Naive thymus-derived CD8-positive, alpha-beta T cell (primary cell): ENCODE results near the gene MAGI3. TPM values are rescaled to one million over a fixed set of nuclear protein-coding genes. Genes with fewer than 3 reads are reported as not detected.

ENCODE experiments used
- ATAC-seq, 2 donors: fragments of 150-1000 bp; cut with Tn5 transposase in 1 of 2; sonication (Bioruptor Pico), chemical (Tn5 transposase) in 1 of 2; 1 replicate in 1 of 2; 2 replicates in 1 of 2; pipeline ENCODE4 v1.10.0; 2021; ENCODE audit warnings: mild to moderate bottlenecking in 2 of 2, moderate library complexity in 2 of 2
- POLR2A ChIA-PET: fragments of 350-600 bp; sonication (Branson Sonifier 250); formaldehyde crosslinking; loops from one replicate; lab custom pipeline; 2021; ENCODE audit warnings: antibody characterized with exemption; lab: Charles Lee
- DNase-seq, 10 donors: peaks; one replicate each; pipeline versions ENCODE4 v3.0.0 to v3.0.0-alpha.2; 2020 to 2022
- H3K27ac Mint-ChIP-seq, 10 donors: one replicate each; pipeline ENCODE4 v1.8.0; 2020 to 2022; ENCODE audit warnings: mild to moderate bottlenecking in 10 of 10, mixed read lengths in 10 of 10, moderate library complexity in 4 of 10, inconsistent platforms in 1 of 10
- H3K27me3 Mint-ChIP-seq, 5 donors: one replicate each; pipeline ENCODE4 v1.8.0; 2021 to 2022; ENCODE audit warnings: mixed read lengths in 5 of 5
- H3K36me3 Mint-ChIP-seq, 3 donors: one replicate each; pipeline ENCODE4 v1.8.0; 2020 to 2022; ENCODE audit warnings: mixed read lengths in 3 of 3, mild to moderate bottlenecking in 2 of 3, inconsistent platforms in 1 of 3
- H3K4me1 Mint-ChIP-seq, 4 donors: one replicate each; pipeline ENCODE4 v1.8.0; 2021 to 2022; ENCODE audit warnings: mixed read lengths in 4 of 4
- H3K4me3 Mint-ChIP-seq, 10 donors: one replicate each; pipeline ENCODE4 v1.8.0; 2020 to 2022; ENCODE audit warnings: mild to moderate bottlenecking in 10 of 10, mixed read lengths in 10 of 10, moderate library complexity in 6 of 10, inconsistent platforms in 1 of 10
- H3K9me3 Mint-ChIP-seq, 9 donors: one replicate each; pipeline ENCODE4 v1.8.0; 2020 to 2022; ENCODE audit warnings: mixed read lengths in 9 of 9, mild to moderate bottlenecking in 3 of 9, inconsistent platforms in 1 of 9, moderate library complexity in 1 of 9
- polyA plus RNA-seq, 3 donors: library from polyadenylated mRNA; unstranded; fragments of 300-500 nt; fragmentation: Illumina TruSeq; gene quantifications; one replicate each; pipeline ENCODE4 v1.2.3, GENCODE V29; 2021
- total RNA-seq, 8 experiments: library from RNA in 2 of 8; stranded (reverse) in 2 of 8; gene quantifications; one replicate each; pipeline ENCODE4 v1.2.3 and lab custom pipeline; 2021 to 2026

Gene MAGI3
- total and polyA plus RNA-seq, 5 experiments from 2014 or later: 0.44 to 3.5 (median 1.4) TPM

DNA sequence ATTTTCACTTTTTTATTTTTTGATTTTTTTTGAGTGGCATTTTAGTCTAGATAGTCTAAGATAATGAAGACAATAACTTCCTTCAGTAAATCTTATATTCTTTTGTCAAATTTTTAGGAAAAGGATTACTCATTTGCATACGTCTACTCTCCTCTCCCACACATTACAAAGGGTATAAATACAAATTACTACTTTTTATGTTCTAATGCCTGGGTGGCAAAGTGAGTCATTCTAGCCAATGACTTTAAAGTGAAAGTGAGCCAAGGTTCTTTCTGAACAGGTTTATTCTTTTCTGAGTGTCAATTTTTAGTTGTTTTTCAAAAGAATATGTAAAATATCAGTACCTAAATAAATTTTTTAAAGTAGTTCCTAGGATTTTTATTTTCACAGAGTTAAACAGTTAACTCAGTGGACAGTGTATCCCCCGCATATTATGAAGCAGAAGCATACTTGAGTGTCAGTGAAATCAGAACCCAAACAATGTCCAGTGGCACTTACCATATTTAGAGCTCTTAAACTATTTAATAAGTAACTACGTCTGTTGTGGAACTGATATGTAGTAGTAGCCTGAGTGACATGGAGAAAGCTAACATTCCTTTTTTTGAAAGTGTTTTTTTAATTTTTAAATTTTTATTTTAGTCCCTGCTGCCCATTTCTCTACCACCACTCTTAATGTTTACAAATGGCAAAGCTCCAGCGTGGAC, 227.3 kb downstream of the MAGI3 start:
- POLR2A ChIA-PET: no interaction called here
- no peak overlapping the region for H3K4me3 Mint-ChIP-seq
- no peak for ATAC-seq

DNA sequence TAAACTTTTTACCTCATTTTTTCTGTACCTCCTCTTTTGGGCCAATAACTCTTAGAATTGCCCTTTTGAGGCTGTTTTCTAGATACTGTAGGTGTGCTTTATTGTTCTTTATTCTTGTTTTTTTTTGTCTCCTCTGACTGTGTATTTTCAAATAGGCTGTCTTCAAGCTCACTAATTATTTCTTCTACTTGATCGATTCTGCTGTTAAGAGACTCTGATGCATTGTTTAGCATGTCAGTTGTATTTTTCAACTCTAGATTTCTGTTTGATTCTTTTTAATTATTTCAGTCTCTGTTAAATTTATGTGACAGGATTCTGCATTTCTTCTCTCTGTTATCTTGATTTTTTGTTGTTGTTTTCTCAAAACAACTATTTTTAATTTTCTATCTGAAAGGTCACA, 238.7 kb downstream of the MAGI3 start:
- ATAC-seq: no peak
- peaks cover 5 to 38% (median 34%) of the 10 kb centered on the region in 3 donors for H3K36me3 Mint-ChIP-seq
- H3K9me3 Mint-ChIP-seq: peaks cover 17 to 48% (median 34%) of the 10 kb centered on the region in 9 donors

More for the DNA sequence above, 227.3 kb downstream of the MAGI3 start:
- no peak overlapping the region for H3K27ac Mint-ChIP-seq
- no peaks in the 10 kb centered on the region for H3K9me3 Mint-ChIP-seq
- H3K27me3 Mint-ChIP-seq: peaks cover 0 to 1% (median 0%) of the 10 kb centered on the region in 5 donors
- DNase-seq: no peak
- H3K36me3 Mint-ChIP-seq: peaks cover 0 to 6% (median 0%) of the 10 kb centered on the region in 3 donors
- H3K4me1 Mint-ChIP-seq: no peaks in the 10 kb centered on the region

DNA sequence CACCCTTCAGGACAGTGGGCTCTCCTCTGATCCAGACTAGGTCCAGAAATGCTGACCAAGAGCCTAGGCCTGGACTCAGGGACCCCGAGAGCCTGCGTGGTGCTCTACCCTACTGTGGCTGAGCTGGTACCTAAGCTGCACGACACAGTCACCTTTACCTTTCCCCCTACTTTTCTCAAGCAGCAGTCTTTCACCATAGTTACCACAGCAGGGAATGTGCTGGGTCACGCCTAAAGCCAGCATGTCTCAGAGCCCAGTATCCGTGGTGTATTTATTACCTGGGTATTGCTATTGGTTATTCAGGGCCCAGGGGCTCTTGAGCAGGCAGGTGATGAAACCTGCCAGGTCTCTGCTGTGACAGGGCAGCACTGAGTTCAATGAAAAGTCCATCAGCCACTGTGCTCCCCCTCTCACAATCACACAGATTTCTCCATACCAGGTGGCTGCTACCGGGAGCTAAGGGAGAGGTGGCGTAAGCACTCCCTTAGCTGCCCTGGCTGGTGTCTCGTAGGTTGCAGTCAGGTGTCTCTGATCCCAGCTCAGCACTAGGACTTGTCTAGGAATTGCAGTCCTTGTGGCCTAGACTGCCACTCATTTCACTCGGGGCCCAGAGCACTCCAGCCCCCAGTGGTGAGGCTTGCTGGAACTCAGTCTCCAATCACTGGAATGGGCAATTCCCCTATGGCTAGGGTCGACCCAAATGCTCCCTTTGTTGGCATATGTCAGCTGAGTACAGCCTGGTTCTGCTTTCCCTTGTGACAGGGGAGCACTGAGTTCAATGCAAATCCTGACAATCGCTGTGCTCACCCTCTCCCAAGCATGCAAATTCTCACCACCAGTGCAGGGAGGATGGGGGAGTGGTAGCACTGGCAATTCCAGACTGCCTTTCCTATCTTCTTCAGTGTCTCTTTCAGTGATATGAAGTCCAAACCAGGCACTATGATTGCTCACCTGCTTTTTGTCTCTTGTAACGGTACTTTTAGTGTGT, 240.3 kb downstream of the MAGI3 start:
- no peak overlapping the region for H3K27ac Mint-ChIP-seq
- H3K4me1 Mint-ChIP-seq: no peaks in the 10 kb centered on the region
- peaks cover 15 to 48% (median 34%) of the 10 kb centered on the region in 9 donors for H3K9me3 Mint-ChIP-seq
- POLR2A ChIA-PET: no interaction called here
- ATAC-seq (no peak), DNase-seq (no peak)
- H3K4me3 Mint-ChIP-seq: no peak overlapping the region
- H3K27me3 Mint-ChIP-seq: peaks cover 0 to 9% (median 0%) of the 10 kb centered on the region in 5 donors
- peaks cover 6 to 36% (median 34%) of the 10 kb centered on the region in 3 donors for H3K36me3 Mint-ChIP-seq

More for the DNA sequence above, 238.7 kb downstream of the MAGI3 start:
- Mint-ChIP-seq H3K27me3 (peaks cover 0 to 9% (median 0%) of the 10 kb centered on the region in 5 donors), H3K4me3 (no peak overlapping the region), H3K4me1 (no peaks in the 10 kb centered on the region), H3K27ac (no peak overlapping the region)
- DNase-seq: no peak
- POLR2A ChIA-PET: no interaction called here

DNA sequence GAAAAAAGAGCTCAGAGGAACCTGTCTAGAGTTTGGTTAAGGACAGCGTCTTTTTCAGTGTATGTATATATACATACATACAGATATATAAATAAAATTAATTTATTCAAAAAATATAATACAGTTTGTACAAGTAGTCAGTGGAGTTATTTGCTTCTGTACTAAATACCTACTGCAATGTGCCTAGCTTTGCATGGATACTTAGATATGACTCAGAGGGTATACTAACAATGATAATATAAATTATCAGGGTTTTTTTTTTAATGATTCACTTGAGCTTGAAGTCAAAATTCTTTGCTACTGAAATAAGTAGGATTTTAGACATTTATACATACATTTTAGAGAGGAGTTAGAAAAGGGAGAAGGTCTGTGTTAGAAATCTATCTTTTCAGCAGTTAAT, 251.1 kb downstream of the MAGI3 start:
- peaks cover 0 to 7% (median 0%) of the 10 kb centered on the region in 9 donors for H3K9me3 Mint-ChIP-seq
- H3K36me3 Mint-ChIP-seq: peaks cover 0 to 3% (median 2%) of the 10 kb centered on the region in 3 donors
- H3K4me3 Mint-ChIP-seq: no peak overlapping the region
- POLR2A ChIA-PET: no interaction called here
- no peaks in the 10 kb centered on the region for H3K4me1 Mint-ChIP-seq
- peaks cover 0 to under 1% (median 0%) of the 10 kb centered on the region in 5 donors for H3K27me3 Mint-ChIP-seq
- ATAC-seq: no peak
- H3K27ac Mint-ChIP-seq: no peak overlapping the region
- no peak for DNase-seq

DNA sequence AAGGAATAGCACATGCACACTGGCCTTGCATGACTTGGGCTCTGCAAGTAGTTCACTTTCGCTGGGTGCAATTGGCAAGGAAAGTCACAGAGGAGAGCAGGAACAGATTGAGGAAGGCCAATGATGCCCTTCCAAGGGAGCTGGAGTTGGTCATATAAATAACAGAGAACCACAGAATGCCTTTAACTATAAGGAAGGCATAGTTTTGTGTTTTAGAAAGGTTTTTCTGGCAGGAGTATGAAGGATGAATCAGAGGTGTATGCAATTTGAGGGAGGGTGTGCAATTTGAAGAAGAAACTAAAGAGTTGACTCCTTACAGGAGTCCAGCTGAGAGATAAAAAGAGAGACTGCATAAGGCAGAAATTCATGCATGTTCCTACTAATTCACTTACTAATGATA, 256.8 kb downstream of the MAGI3 start:
- Mint-ChIP-seq H3K27me3 (no peaks in the 10 kb centered on the region), H3K4me1 (no peaks in the 10 kb centered on the region), H3K9me3 (no peaks in the 10 kb centered on the region), H3K4me3 (no peak overlapping the region), H3K36me3 (peaks cover 0 to 3% (median 0%) of the 10 kb centered on the region in 3 donors), H3K27ac (no peak overlapping the region)
- POLR2A ChIA-PET: no interaction called here
- ATAC-seq: no peak
- no peak for DNase-seq

DNA sequence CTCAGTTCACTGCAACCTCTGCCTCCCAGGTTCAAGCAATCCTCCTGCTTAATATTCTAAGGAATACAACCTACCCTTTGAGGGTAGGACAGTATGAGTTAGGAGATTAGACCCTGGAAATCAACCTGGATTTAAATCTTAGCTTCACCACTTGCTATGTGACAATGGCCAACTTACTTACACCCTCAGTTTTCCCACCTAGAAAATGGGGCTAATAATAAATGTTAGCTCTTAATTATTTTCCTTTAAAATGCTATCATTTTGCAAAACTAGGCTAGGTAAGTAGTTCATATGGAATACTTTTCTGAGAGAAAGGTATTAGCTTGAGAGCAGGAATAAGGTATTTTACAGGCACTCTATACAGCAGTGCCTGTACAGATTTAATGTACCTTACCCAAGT, 258.2 kb downstream of the MAGI3 start:
- ATAC-seq (no peak), DNase-seq (no peak)
- Mint-ChIP-seq H3K36me3 (peaks cover 0 to 5% (median 3%) of the 10 kb centered on the region in 3 donors), H3K9me3 (no peaks in the 10 kb centered on the region), H3K4me3 (no peak overlapping the region), H3K27me3 (no peaks in the 10 kb centered on the region), H3K27ac (no peak overlapping the region), H3K4me1 (no peaks in the 10 kb centered on the region)
- POLR2A ChIA-PET: no interaction called here

DNA sequence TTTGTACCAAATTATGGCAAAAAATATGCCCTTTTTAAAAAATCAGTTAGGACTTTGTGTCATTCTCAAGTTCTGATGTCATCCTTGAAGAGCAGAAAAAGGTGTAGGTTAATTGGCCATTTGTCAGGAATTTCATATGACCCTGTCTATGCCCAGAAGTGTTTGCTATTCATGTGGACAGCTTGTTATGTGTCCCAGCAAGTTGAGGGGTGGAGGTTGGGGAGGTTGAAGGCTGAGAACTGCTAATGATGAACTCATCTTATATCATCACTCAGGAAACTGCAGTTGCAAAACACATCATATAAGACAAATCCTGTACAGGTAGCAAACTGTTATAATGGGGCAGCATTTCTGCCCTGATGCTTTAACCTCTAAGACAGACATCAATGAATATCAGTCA, 262.5 kb downstream of the MAGI3 start:
- H3K4me3 Mint-ChIP-seq: no peak overlapping the region
- H3K4me1 Mint-ChIP-seq: no peaks in the 10 kb centered on the region
- no peaks in the 10 kb centered on the region for H3K27me3 Mint-ChIP-seq
- H3K9me3 Mint-ChIP-seq: no peaks in the 10 kb centered on the region
- no peak overlapping the region for H3K27ac Mint-ChIP-seq
- no peak for ATAC-seq
- POLR2A ChIA-PET: no interaction called here
- peaks cover 0 to 5% (median 0%) of the 10 kb centered on the region in 3 donors for H3K36me3 Mint-ChIP-seq
- DNase-seq: no peak

DNA sequence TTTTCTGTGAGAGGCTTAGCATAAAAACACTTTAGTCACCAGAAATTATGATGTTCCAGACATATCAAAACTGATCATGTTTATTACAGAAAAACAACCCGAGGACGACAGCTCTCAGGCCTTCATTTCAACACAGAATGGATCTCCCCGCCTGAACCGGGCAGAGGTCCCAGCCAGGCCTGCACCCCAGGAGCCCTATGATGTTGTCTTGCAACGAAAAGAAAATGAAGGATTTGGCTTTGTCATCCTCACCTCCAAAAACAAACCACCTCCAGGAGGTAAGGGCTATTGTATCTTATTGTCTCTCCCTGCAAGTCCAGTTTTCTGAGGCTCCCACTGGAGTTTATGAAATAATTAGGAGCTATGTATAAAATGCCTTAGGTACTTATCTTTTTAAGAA, 263.4 kb downstream of the MAGI3 start:
- POLR2A ChIA-PET: no interaction called here
- H3K9me3 Mint-ChIP-seq: no peaks in the 10 kb centered on the region
- no peaks in the 10 kb centered on the region for H3K27me3 Mint-ChIP-seq
- H3K4me1 Mint-ChIP-seq: no peaks in the 10 kb centered on the region
- H3K4me3 Mint-ChIP-seq: no peak overlapping the region
- H3K27ac Mint-ChIP-seq: no peak overlapping the region
- ATAC-seq (no peak), DNase-seq (no peak)
- H3K36me3 Mint-ChIP-seq: peaks cover 0 to 5% (median 0%) of the 10 kb centered on the region in 3 donors

DNA sequence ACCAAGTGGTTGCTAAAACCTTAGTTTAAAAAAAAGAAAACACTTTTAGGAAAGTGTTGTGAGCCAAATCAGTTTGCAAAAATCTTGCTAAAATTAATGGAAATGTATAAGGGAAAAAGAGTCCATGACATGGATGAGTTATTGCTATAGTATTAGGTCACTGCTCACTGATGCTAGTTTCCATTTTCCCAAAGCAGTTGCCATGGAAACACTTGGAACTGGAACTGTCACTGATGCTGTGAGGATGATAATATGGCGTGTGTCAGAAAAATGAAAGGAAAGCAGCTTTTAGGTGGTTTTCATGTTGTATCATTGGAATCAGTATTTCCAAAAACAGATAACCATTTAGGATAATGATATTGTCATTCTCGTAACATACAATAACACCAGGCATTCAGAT, 264.6 kb downstream of the MAGI3 start:
- Mint-ChIP-seq H3K4me3 (no peak overlapping the region), H3K27me3 (no peaks in the 10 kb centered on the region), H3K27ac (no peak overlapping the region), H3K9me3 (no peaks in the 10 kb centered on the region), H3K4me1 (no peaks in the 10 kb centered on the region), H3K36me3 (peaks cover 0 to 5% (median 0%) of the 10 kb centered on the region in 3 donors)
- POLR2A ChIA-PET: no interaction called here
- ATAC-seq (no peak), DNase-seq (no peak)

DNA sequence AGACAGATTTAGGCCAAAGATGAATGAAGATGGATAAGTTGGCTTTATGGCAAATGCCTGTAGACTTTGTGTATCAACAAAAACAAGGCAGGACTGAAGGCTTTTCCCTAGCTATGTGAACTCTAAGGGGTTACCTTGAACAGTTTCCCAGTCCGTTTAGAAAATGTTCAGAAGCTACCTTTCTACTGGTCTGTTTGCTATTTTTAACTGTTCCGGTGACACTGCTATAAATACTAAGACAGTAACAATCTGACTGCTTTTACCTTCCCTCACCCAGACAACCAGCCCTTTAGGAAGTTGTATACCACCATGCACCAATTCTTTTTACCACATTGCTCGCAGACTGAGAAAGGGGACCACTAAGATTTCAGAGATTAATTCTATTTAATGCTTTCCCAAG, 266.8 kb downstream of the MAGI3 start:
- POLR2A ChIA-PET: no interaction called here
- Mint-ChIP-seq H3K4me1 (peaks cover 0 to 2% (median 0%) of the 10 kb centered on the region in 4 donors), H3K4me3 (no peak overlapping the region), H3K27ac (no peak overlapping the region), H3K36me3 (peaks cover 0 to 5% (median 0%) of the 10 kb centered on the region in 3 donors), H3K9me3 (no peaks in the 10 kb centered on the region), H3K27me3 (no peaks in the 10 kb centered on the region)
- DNase-seq: no peak
- ATAC-seq: no peak

DNA sequence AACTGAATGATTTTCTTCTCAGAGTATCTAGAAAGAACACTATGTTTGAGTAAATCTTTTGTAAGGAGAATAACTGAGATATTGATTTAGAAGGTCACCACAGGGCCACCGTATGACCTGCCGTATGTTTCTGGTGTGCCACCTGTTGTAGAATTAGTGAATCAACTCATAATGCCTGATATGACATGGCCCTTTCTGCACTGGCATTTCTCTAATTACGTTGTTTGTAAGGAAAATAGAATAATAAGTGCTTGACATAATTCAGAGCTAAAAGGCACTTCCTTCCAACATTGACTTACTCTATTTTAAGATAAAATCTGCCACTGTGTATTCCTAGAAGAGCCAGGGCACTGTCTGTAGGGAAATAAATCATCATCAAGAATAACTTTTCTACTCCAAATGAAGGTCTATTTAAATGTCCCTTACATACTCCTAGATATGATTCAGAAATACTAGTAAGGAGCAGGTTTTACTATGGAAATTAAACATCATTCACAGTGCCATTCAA, 267.3 kb downstream of the MAGI3 start:
- DNase-seq (no peak), ATAC-seq (no peak)
- Mint-ChIP-seq H3K4me3 (no peak overlapping the region), H3K36me3 (peaks cover 0 to 2% (median 0%) of the 10 kb centered on the region in 3 donors), H3K9me3 (no peaks in the 10 kb centered on the region), H3K4me1 (peaks cover 0 to 2% (median 0%) of the 10 kb centered on the region in 4 donors), H3K27me3 (no peaks in the 10 kb centered on the region), H3K27ac (no peak overlapping the region)
- POLR2A ChIA-PET: no interaction called here

DNA sequence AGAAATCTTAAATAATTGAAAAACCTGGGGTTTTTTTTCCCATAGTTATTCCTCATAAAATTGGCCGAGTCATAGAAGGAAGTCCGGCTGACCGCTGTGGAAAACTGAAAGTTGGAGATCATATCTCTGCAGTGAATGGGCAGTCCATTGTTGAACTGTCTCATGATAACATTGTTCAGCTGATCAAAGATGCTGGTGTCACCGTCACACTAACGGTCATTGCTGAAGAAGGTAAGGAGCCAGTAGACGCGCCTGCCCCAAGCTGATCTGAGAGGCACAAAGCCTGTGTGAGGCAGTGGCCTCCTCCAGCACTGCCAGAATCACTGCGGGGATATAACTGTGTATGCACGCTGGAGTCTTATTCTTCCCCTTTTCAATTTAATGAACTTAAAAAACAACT, 268.7 kb downstream of the MAGI3 start:
- POLR2A ChIA-PET: no interaction called here
- DNase-seq (no peak), ATAC-seq (no peak)
- no peaks in the 10 kb centered on the region for H3K9me3 Mint-ChIP-seq
- H3K4me3 Mint-ChIP-seq: no peak overlapping the region
- no peaks in the 10 kb centered on the region for H3K27me3 Mint-ChIP-seq
- no peak overlapping the region for H3K27ac Mint-ChIP-seq
- H3K36me3 Mint-ChIP-seq: no peaks in the 10 kb centered on the region
- peaks cover 0 to 2% (median 0%) of the 10 kb centered on the region in 4 donors for H3K4me1 Mint-ChIP-seq

DNA sequence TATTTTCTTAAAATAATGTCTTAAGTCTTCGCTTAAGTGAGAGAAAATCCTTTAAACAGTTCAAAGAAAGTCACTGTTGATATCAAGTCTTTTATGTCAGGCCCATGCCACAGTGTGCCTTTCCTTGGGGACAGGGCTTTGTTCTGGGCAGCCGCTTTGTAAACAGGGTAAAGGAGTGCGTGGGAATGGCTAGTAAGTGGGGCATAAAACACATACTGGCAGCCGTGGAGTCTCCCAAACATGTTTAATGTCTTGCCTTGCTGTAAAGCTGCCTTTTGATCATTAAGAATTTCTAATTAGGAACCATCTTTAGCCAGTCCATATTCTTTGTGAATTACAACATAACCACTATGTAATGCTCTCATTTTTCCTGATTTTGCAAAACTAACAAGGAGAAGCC, 269.2 kb downstream of the MAGI3 start:
- POLR2A ChIA-PET: no interaction called here
- H3K27ac Mint-ChIP-seq: no peak overlapping the region
- no peaks in the 10 kb centered on the region for H3K36me3 Mint-ChIP-seq
- H3K9me3 Mint-ChIP-seq: no peaks in the 10 kb centered on the region
- ATAC-seq (no peak), DNase-seq (no peak)
- H3K27me3 Mint-ChIP-seq: no peaks in the 10 kb centered on the region
- H3K4me3 Mint-ChIP-seq: no peak overlapping the region
- peaks cover 0 to 2% (median 0%) of the 10 kb centered on the region in 4 donors for H3K4me1 Mint-ChIP-seq
